ENCODE data around the gene CDH23.

CDH23 gene

DNA sequence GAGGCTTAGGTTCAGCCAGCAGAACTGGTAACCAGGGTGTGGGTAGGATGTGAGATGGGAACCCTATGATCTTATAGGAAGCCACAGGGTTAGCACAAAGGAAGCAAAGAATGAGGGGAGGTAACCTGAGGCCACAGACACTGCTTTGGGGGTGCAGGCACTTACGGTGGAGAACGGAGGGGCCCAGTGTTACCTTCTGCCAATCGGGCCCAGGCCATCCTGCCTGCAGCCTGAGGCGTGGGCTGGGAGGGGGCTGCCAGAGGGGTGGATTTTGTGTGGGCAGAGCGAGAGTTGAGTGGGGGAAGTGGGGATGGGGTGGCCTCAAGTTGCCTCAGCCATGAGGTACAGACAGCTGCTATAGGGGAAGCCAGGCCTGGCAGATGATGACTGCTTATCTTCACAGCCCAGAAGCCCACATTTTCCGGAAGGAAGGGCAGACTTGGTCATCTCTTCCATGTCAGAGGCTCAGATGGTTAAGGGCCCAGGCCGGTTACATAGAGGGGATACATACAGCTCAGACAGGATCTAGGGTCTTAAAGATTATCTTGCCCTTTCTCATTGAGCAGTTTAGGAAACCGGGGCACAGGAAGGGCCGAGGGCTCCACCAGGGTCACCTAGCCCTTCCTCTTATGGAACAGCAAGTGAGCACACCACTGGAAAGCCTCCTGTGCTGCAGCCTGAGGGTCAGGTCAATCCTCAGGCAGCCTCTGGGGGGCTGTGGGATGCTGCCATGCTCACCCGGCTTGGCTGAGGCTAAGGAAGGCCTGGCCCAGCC is 401.0 kb downstream of the CDH23 start:
- no peak for DNase-seq (ENCODE audit: low read depth, low spot score)
- POLR2A ChIA-PET, result interaction anchor here (0.6 kb wide), 1 partner anchor 62 kb away, joined by 3 read pairs; no protein-coding TSS in a partner anchor
- H3K4me3 ChIP-seq (ENCODE audit: low read depth, low read length), result no peak overlapping the region
- TF ChIP-seq, protein P1, sequence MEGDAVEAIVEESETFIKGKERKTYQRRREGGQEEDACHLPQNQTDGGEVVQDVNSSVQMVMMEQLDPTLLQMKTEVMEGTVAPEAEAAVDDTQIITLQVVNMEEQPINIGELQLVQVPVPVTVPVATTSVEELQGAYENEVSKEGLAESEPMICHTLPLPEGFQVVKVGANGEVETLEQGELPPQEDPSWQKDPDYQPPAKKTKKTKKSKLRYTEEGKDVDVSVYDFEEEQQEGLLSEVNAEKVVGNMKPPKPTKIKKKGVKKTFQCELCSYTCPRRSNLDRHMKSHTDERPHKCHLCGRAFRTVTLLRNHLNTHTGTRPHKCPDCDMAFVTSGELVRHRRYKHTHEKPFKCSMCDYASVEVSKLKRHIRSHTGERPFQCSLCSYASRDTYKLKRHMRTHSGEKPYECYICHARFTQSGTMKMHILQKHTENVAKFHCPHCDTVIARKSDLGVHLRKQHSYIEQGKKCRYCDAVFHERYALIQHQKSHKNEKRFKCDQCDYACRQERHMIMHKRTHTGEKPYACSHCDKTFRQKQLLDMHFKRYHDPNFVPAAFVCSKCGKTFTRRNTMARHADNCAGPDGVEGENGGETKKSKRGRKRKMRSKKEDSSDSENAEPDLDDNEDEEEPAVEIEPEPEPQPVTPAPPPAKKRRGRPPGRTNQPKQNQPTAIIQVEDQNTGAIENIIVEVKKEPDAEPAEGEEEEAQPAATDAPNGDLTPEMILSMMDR (IDR thresholded peaks at IDR 0.05; ENCODE audit: insufficient read depth, low read length, missing control alignments), result no peak
- CTCF ChIA-PET, result interaction anchor here (0.7 kb wide), 1 partner anchor 413 kb away, joined by 3 read pairs; no protein-coding TSS in a partner anchor

- POLR2A ChIA-PET, result interaction anchor here (0.6 kb wide), 1 partner anchor 62 kb away, joined by 3 read pairs; no protein-coding TSS in a partner anchor
- DNase-seq (ENCODE audit: low read depth, low spot score), result no peak
- CTCF ChIA-PET, result no interaction called here
- H3K4me3 ChIP-seq (ENCODE audit: low read depth, low read length), result no peak overlapping the region
- TF ChIP-seq, protein P1 (IDR thresholded peaks at IDR 0.05; ENCODE audit: insufficient read depth, low read length, missing control alignments), result no peak
Observed at GRCh38 chr10:71798308-71798624, 401.5 kb downstream of the CDH23 start.

GRCh38 chr10:71799112-71799511 is 402.4 kb downstream of the CDH23 start:
- ChIA-PET POLR2A (no interaction called here), CTCF (no interaction called here)
- DNase-seq (ENCODE audit: low read depth, low spot score), result no peak
- TF ChIP-seq, protein P1 (IDR thresholded peaks at IDR 0.05; ENCODE audit: insufficient read depth, low read length, missing control alignments), result no peak
- no peak overlapping the region for H3K4me3 ChIP-seq (ENCODE audit: low read depth, low read length)

DNA sequence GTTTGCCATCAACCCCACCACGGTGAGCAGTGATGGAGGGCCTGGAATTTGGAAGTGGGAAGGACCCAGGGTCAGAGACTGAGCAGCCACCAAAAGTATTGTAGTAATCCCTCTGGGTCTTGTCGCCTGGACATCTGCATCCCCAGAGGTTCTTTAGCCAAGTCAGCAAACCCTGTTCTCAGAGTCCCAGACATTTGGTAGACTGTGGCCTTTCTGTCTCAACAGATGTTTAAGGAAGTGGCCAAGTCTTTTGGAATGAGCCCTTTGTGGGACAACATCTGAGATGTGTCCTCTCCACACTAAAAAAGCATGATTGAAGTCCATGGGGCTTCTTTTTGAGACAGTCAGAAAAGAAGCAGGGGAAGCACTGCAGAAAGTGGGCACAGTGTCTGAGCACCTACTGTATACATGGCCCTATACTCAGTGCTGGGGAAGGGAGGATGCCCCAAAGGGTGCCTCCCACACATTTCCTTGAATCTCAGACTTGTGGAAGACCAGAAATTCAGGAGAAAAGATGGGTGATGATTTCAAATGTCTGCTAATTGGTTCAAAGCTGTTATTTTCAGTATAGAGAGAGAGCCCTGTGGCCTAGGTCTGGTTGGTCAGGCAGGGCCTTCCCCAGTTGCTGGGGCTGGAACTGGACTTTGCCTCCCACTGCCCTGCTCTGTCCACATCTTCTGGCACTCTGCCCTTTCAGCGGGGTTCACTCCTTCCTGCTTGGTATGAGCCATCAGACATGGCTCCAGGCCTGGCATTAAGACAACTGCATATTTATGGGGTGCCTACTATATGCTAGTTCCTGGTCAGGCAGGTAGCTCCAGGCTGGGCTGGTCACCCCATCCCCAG is 403.1 kb downstream of the CDH23 start:
- POLR2A ChIA-PET, result no interaction called here
- no peak for DNase-seq (ENCODE audit: low read depth, low spot score)
- CTCF ChIA-PET, result interaction anchor here (0.7 kb wide), 1 partner anchor 12 kb away, joined by 4 read pairs; no protein-coding TSS in a partner anchor
- TF ChIP-seq, protein P1 (IDR thresholded peaks at IDR 0.05; ENCODE audit: insufficient read depth, low read length, missing control alignments), result no peak
- H3K4me3 ChIP-seq (ENCODE audit: low read depth, low read length), result no peak overlapping the region

DNA sequence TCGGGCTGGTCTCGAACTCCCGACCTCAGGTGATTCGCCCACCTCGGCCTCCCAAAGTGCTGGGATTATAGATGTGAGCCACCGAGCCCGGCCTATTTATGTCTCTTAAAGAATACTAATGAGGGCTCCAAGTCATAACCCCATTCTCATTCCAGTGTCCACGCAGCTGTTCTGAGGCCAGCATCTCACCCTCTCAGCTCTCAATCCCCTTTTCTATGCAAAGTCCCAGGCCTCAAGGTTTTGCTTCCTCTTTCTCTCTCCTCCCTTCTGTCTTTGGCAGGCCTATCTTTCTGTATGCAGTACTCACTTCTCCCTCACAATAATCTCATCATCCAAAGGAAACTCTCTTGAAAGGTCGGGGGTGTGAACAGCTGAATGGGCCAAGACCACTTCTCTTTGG is 404.6 kb downstream of the CDH23 start:
- TF ChIP-seq, protein P1 (IDR thresholded peaks at IDR 0.05; ENCODE audit: insufficient read depth, low read length, missing control alignments), result no peak
- DNase-seq (ENCODE audit: low read depth, low spot score), result no peak
- ChIA-PET CTCF (interaction anchor here (1.6 kb wide), 1 partner anchor 28 kb away, joined by 4 read pairs; the partner anchor contains the start of gene VSIR), POLR2A (no interaction called here)
- H3K4me3 ChIP-seq (ENCODE audit: low read depth, low read length), result no peak overlapping the region

GRCh38 chr10:71802235-71802634 is 405.5 kb downstream of the CDH23 start:
- TF ChIP-seq, protein P1 (IDR thresholded peaks at IDR 0.05; ENCODE audit: insufficient read depth, low read length, missing control alignments), result no peak
- DNase-seq (ENCODE audit: low read depth, low spot score), result no peak
- ChIA-PET POLR2A (no interaction called here), CTCF (no interaction called here)
- H3K4me3 ChIP-seq (ENCODE audit: low read depth, low read length), result no peak overlapping the region
